Measurements from ENCODE around the gene MDM4.

- no peak for TF ChIP-seq CTCF (IDR thresholded peaks at IDR 0.05; ENCODE audit: borderline replicate concordance, extremely low read depth, low read length, poor library complexity, severe bottlenecking)
- no peak for TF ChIP-seq EZH2 (IDR thresholded peaks at IDR 0.05; ENCODE audit: borderline replicate concordance, low read depth, low read length, severe bottlenecking)
Measured at GRCh38 chr1:204541626-204542025, 25.4 kb downstream of the MDM4 start.
